Adrenal gland (tissue), 12 donors: ENCODE measurements around the gene XCR1. TPM values are rescaled to one million over a fixed set of nuclear protein-coding genes. Genes with fewer than 3 reads are reported as not detected.

Experiments used
- DNase-seq, 7 donors: peaks; one replicate each; pipeline ENCODE4 v3.0.0-alpha.2; 2019 to 2020
- H3K27ac ChIP-seq, 5 donors: fragments of 200-600 bp; sonication (generic) in 4 of 5; 1 replicate in 3 of 5; 2 replicates in 2 of 5; pipeline versions ENCODE4 v1.5.1 to v1.8.0; 2016 to 2020; ENCODE audit warnings: mild to moderate bottlenecking in 1 of 5
- H3K27me3 ChIP-seq: fragments of 200-600 bp; 2 replicates; pipeline ENCODE4 v1.8.0; 2021
- H3K36me3 ChIP-seq, 2 donors: fragments of 200-600 bp; replicated peaks in 1 of 2; 1 replicate in 1 of 2; 2 replicates in 1 of 2; pipeline versions ENCODE4 v1.5.1 to v1.8.0; 2018 to 2022
- H3K4me1 ChIP-seq, 2 donors: fragments of 200-600 bp; replicated peaks in 1 of 2; 1 replicate in 1 of 2; 2 replicates in 1 of 2; pipeline versions ENCODE4 v1.5.1 to v1.8.0; 2018 to 2021
- H3K4me3 ChIP-seq, 4 donors: fragments of 200-600 bp; sonication (generic) in 3 of 4; one replicate each; pipeline ENCODE4 v1.5.1; 2016 to 2018
- H3K9me3 ChIP-seq, 3 donors: fragments of 200-600 bp; sonication (generic) in 1 of 3; replicated peaks in 1 of 3; 1 replicate in 2 of 3; 2 replicates in 1 of 3; pipeline versions ENCODE4 v1.5.1 to v1.8.0; 2016 to 2021
- POLR2A ChIP-seq, 2 donors: fragments of 450-650 bp; IDR thresholded peaks; one replicate each; pipeline ENCODE4 v1.6.1; 2017; ENCODE audit warnings: antibody characterized with exemption in 2 of 2, mild to moderate bottlenecking in 2 of 2, moderate library complexity in 1 of 2
- WGBS, 4 donors: extraction: QIAGEN DNeasy Blood & Tissue Kit in 2 of 4; methylation state at CpG; one replicate each; pipeline versions ENCODE4 v1.1.5 to v1.1.7; 2013 to 2017; 5-methylcytosine and 5-hydroxymethylcytosine counted together
- intact Hi-C, 2 donors: fragments of 100-400 bp; cut with DNase I; formaldehyde crosslinking; loops; one replicate each; pipeline versions ENCODE4 v1.14.1 to v1.15.0; 2022 to 2023
- polyA plus RNA-seq, 3 donors: library from polyadenylated mRNA; stranded (reverse); fragments of 200-250 nt in 2 of 3; fragments of 350-450 nt in 1 of 3; fragmentation: Illumina TruSeq in 1 of 3; extraction: RNeasy Lipid Tissue Mini Kit (QIAGEN cat#74804) in 1 of 3; gene quantifications; one replicate each; pipeline ENCODE4 v1.2.3, GENCODE V29; 2013 to 2014
- total RNA-seq, 9 donors: library from RNA; depleted of rRNA in 4 of 9; stranded (reverse); fragments of >200 nt in 4 of 9; fragments of 120-200 nt in 1 of 9; fragmentation: NEBNext Ultra II Directional in 1 of 9; extraction: Animal tissue kit (Norgen Biotek cat#: 25700) in 1 of 9; gene quantifications; one replicate each; pipeline versions ENCODE4 v1.1.0 to v1.2.4, GENCODE V29; 2013 to 2023
- TF ChIP-seq, protein P1 (sequence below), 6 experiments: fragments of 450-650 bp in 4 of 6; fragments of 200-600 bp in 2 of 6; sonication (generic) in 1 of 6; IDR thresholded peaks; 1 replicate in 5 of 6; 2 replicates in 1 of 6; pipeline versions ENCODE4 v1.5.1 to v1.8.0; 2016 to 2021; ENCODE audit warnings: antibody characterized with exemption in 6 of 6, mild to moderate bottlenecking in 2 of 6, moderate library complexity in 1 of 6
- donor health status: healthy with polysubstance abuse.
- donor health status: Bipolar disorder and iron deficiency.
- donor health status: DM: yes; HTN: yes; CAD: no.
- donor health status: DM: no; HTN: no; CAD: no.
- donor health status: DM: no; HTN: no; CAD: no.
- donor health status: DM: yes; HTN: yes; CAD: no.

XCR1 gene
- total and polyA plus RNA-seq, 12 donors = under 0.01 to 0.18 (median 0.13) TPM; not detected in 5

DNA sequence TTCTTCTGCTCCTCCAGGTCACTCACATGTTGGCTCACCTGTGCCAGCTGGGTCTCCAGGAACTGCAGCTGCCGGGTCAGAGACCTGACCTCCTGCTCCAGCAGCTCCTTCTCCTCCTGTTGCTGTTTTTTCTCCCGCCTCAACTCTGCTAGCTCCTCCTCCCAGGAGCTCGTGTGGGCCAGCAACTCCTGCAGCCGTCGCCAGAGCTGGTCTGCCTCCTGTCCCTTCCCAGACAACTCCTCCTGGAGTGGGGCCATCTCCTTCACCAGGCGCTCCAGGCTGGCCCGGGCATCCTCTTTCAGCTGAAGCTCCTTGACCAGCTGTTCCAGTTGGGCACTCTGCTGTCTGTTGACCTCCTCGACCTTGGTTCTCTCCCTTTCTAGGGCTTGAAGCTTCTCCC, 59.6 kb downstream of the XCR1 start:
- DNase-seq = no peak
- WGBS, 4 donors = 73 to 87% (median 80%) methylated on average over 8 of the region's 8 CpGs
- intact Hi-C loops = no loop called here

More for the DNA sequence above, 59.6 kb downstream of the XCR1 start:
- TF ChIP-seq, protein P1, sequence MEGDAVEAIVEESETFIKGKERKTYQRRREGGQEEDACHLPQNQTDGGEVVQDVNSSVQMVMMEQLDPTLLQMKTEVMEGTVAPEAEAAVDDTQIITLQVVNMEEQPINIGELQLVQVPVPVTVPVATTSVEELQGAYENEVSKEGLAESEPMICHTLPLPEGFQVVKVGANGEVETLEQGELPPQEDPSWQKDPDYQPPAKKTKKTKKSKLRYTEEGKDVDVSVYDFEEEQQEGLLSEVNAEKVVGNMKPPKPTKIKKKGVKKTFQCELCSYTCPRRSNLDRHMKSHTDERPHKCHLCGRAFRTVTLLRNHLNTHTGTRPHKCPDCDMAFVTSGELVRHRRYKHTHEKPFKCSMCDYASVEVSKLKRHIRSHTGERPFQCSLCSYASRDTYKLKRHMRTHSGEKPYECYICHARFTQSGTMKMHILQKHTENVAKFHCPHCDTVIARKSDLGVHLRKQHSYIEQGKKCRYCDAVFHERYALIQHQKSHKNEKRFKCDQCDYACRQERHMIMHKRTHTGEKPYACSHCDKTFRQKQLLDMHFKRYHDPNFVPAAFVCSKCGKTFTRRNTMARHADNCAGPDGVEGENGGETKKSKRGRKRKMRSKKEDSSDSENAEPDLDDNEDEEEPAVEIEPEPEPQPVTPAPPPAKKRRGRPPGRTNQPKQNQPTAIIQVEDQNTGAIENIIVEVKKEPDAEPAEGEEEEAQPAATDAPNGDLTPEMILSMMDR (IDR thresholded peaks at IDR 0.05) = no peak
- TF ChIP-seq POLR2A (IDR thresholded peaks at IDR 0.05) = no peak
- Histone ChIP-seq H3K27ac (no peak overlapping the region), H3K36me3 (peaks cover 0 to 74% of the 10 kb centered on the region in 2 donors), H3K27me3 (no peaks in the 10 kb centered on the region), H3K4me1 (peaks cover 8 to 15% of the 10 kb centered on the region in 2 donors), H3K4me3 (no peak overlapping the region), H3K9me3 (no peaks in the 10 kb centered on the region)

Other genes with a start within 250 kb of the XCR1 start
- under 1 TPM in 3 of 9 donors, not detected in 6; 0.08 to 0.52 (median 0.13) TPM for gene SLC6A20, start 230.9 kb downstream of the XCR1 start, total RNA-seq
- under 1 TPM in 2 of 3 donors, not detected in 1; 0.07 to 0.30 TPM for gene SLC6A20, start 230.9 kb downstream of the XCR1 start, polyA plus RNA-seq
- 10 to 100 TPM; 11.5 to 36.3 (median 21.4) TPM for gene LZTFL1, start 185.4 kb downstream of the XCR1 start, total RNA-seq
- gene LZTFL1, start 185.4 kb downstream of the XCR1 start, polyA plus RNA-seq = 10 to 100 TPM in 1 of 3 donors, 1 to 10 TPM in 2; 3.9 to 27.7 (median 4.2) TPM
- gene CCR9, start 140.9 kb downstream of the XCR1 start, total RNA-seq = under 1 TPM in 1 of 9 donors, not detected in 8; 0.57 TPM
- not detected for gene CCR9, start 140.9 kb downstream of the XCR1 start, polyA plus RNA-seq
- 1 to 10 TPM in 2 of 9 donors, under 1 TPM in 6, not detected in 1; 0.28 to 2.9 (median 0.66) TPM for gene CXCR6, start 84.0 kb downstream of the XCR1 start, total RNA-seq
- gene CXCR6, start 84.0 kb downstream of the XCR1 start, polyA plus RNA-seq = under 1 TPM; 0.30 to 0.57 (median 0.32) TPM
- 10 to 100 TPM; 12.3 to 74.3 (median 38.0) TPM for gene FYCO1, start 31.7 kb downstream of the XCR1 start, total RNA-seq
- gene FYCO1, start 31.7 kb downstream of the XCR1 start, polyA plus RNA-seq = 10 to 100 TPM; 13.3 to 24.3 (median 20.2) TPM
- gene CCR1, start 180.8 kb upstream of the XCR1 start, total RNA-seq = 10 to 100 TPM in 6 of 9 donors, 1 to 10 TPM in 3; 1.7 to 41.9 (median 20.0) TPM
- 1 to 10 TPM; 5.5 to 8.5 (median 6.7) TPM for gene CCR1, start 180.8 kb upstream of the XCR1 start, polyA plus RNA-seq
- gene CCR3, start 215.0 kb upstream of the XCR1 start, total RNA-seq = not detected
- under 1 TPM in 1 of 3 donors, not detected in 2; 0.07 TPM for gene CCR3, start 215.0 kb upstream of the XCR1 start, polyA plus RNA-seq